ENCODE data around the gene ZKSCAN8. TPM values are rescaled to one million over a fixed set of nuclear protein-coding genes. Genes with fewer than 3 reads are reported as not detected.

ZKSCAN8 gene
- total RNA-seq, 1 experiment from 2014 or later: 20.7 TPM

DNA sequence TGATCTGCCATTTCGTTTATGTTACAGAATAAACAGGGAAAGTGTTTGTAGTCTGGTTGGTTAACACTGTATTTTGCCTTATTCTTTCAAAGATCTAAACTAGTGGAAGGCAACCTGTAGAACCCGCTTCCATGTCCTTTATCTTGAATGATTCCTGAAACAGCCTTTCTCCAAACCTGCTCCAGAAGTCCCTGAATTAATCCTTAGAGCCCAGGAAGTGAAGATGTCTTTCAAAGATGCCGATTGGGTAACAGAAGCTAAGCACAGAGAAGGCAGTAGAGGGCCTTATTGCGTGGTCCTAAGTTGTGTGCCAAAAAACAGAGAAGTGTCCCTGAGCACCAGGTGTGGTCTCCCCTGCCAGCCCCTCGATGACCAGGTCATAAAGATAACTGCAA is 36.4 kb upstream of the ZKSCAN8 start:
- Histone ChIP-seq H3K36me3 (ENCODE audit: control insufficient read depth in 1 of 2, insufficient read depth in 2 of 2, low read length in 2 of 2) (no peaks in the 10 kb centered on the region), H3K27ac (ENCODE audit: low read depth, low read length) (peak overlapping the region; percentile 76), H3K4me3 (replicated peaks in 1 of 2; ENCODE audit: low read depth in 1 of 2, low read length in 2 of 2) (peak overlapping the region; percentile 49 to 56), H3K27me3 (ENCODE audit: insufficient read depth, low read length) (no peaks in the 10 kb centered on the region), H3K4me1 (ENCODE audit: control insufficient read depth in 1 of 2, insufficient read depth in 2 of 2, low read length in 2 of 2) (peaks cover 0 to 5% of the 10 kb centered on the region in 2 experiments; a peak in 2 of 4 replicates), H3K9me2 (ENCODE audit: insufficient read depth) (no peaks in the 10 kb centered on the region), H4K20me1 (ENCODE audit: insufficient read depth) (no peaks in the 10 kb centered on the region), H2AFZ (ENCODE audit: low read depth, low read length, poor library complexity, severe bottlenecking) (no peak overlapping the region), H3K4me2 (ENCODE audit: low read length) (peak overlapping the region; percentile 58), H3K9ac (ENCODE audit: low read length) (peak overlapping the region; percentile 64), H3K9me3 (ENCODE audit: control insufficient read depth in 1 of 2, insufficient read depth in 1 of 2, low read depth in 1 of 2, low read length in 2 of 2) (no peaks in the 10 kb centered on the region), H3K79me2 (ENCODE audit: insufficient read depth, low read length) (no peaks in the 10 kb centered on the region)
- TSS peak; percentile 88 for BruUV-seq (replicated peaks)
- RAD21 ChIA-PET (ENCODE audit: low non-redundant PET in 1 of 2, low total read pairs in 2 of 2, uncharacterized antibody in 2 of 2, unreplicated experiment in 2 of 2): no interaction called here
- no peak for DNase-seq (ENCODE audit: low read depth, low spot score)
- ATAC-seq: peak; percentile 39
- intact Hi-C loops (cut with micrococcal nuclease): no loop called here
- peak; percentile 19 for TF ChIP-seq TCF7L2 (IDR thresholded peaks at IDR 0.05; ENCODE audit: borderline replicate concordance, extremely low read depth, insufficient read depth, insufficient read length)
- no peak for TF ChIP-seq EZH2 (IDR thresholded peaks at IDR 0.05)
- CTCF ChIA-PET: interaction anchor here (1.0 kb wide), 1 partner anchor 36 kb away, joined by 3 read pairs; the partner anchor contains the start of gene ZKSCAN8
- POLR2A ChIA-PET: interaction anchor here (0.9 to 1.0 kb wide), 2 partner anchors 251 to 267 kb away, joined by 3 to 4 read pairs; a partner anchor contains a TSS

DNA sequence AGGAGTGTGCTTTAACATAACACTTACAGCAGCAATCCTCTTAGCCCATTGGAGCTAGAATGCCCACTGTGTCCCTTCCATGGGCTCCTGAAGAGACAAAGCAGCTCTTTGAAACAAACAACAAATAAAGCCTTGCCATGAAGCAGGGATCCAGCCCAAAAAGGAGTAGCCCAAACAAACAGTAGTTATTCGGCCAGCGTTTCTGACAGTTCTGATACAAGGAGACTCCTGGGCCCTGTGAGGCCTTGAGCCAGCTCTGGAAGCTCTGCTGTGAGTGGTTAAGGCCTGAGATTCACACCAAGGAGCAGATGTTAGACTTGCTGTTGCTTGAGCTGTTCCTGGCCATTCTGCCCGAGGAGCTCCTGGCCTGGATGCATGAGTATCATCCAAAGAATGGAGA is 34.2 kb upstream of the ZKSCAN8 start:
- no peaks in the 10 kb centered on the region for H4K20me1 ChIP-seq (ENCODE audit: insufficient read depth)
- TF ChIP-seq CEBPB (IDR thresholded peaks at IDR 0.05; ENCODE audit: low read depth) (no peak), EZH2phosphoT487 (IDR thresholded peaks at IDR 0.05; ENCODE audit: borderline replicate concordance) (no peak), EGR1 (IDR thresholded peaks at IDR 0.05; ENCODE audit: low read depth) (no peak), JUND (IDR thresholded peaks at IDR 0.05) (no peak), SRF (IDR thresholded peaks at IDR 0.05; ENCODE audit: low read depth) (no peak), RAD21 (IDR thresholded peaks at IDR 0.05; ENCODE audit: low read depth) (no peak), POLR2A (IDR thresholded peaks at IDR 0.05; ENCODE audit: borderline replicate concordance, extremely low read depth, insufficient read depth, insufficient read length) (no peak), SP1 (IDR thresholded peaks at IDR 0.05; ENCODE audit: low read depth) (no peak), ELF1 (IDR thresholded peaks at IDR 0.05; ENCODE audit: borderline replicate concordance, low read depth) (no peak), ZNF274 (IDR thresholded peaks at IDR 0.05; ENCODE audit: low read depth, low read length) (no peak), FOSL1 (IDR thresholded peaks at IDR 0.05; ENCODE audit: low read depth) (no peak)
- TF ChIP-seq, protein P1, sequence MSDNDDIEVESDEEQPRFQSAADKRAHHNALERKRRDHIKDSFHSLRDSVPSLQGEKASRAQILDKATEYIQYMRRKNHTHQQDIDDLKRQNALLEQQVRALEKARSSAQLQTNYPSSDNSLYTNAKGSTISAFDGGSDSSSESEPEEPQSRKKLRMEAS (IDR thresholded peaks at IDR 0.05): no peak
- TF ChIP-seq, protein P2, sequence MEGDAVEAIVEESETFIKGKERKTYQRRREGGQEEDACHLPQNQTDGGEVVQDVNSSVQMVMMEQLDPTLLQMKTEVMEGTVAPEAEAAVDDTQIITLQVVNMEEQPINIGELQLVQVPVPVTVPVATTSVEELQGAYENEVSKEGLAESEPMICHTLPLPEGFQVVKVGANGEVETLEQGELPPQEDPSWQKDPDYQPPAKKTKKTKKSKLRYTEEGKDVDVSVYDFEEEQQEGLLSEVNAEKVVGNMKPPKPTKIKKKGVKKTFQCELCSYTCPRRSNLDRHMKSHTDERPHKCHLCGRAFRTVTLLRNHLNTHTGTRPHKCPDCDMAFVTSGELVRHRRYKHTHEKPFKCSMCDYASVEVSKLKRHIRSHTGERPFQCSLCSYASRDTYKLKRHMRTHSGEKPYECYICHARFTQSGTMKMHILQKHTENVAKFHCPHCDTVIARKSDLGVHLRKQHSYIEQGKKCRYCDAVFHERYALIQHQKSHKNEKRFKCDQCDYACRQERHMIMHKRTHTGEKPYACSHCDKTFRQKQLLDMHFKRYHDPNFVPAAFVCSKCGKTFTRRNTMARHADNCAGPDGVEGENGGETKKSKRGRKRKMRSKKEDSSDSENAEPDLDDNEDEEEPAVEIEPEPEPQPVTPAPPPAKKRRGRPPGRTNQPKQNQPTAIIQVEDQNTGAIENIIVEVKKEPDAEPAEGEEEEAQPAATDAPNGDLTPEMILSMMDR (IDR thresholded peaks at IDR 0.05 in 2 of 3, conservative IDR thresholded peaks at IDR 0.05 in 1 of 3; ENCODE audit: borderline replicate concordance in 1 of 3, insufficient read depth in 1 of 3, low read depth in 2 of 3, low read length in 2 of 3): no peak
- no peak overlapping the region for H3K4me2 ChIP-seq (ENCODE audit: low read length)
- peaks cover 0 to 5% of the 10 kb centered on the region in 2 experiments; a peak in 2 of 4 replicates for H3K4me1 ChIP-seq (ENCODE audit: control insufficient read depth in 1 of 2, insufficient read depth in 2 of 2, low read length in 2 of 2)
- no peaks in the 10 kb centered on the region for H3K9me3 ChIP-seq (ENCODE audit: control insufficient read depth in 1 of 2, insufficient read depth in 1 of 2, low read depth in 1 of 2, low read length in 2 of 2)
- ChIA-PET CTCF (no interaction called here), RAD21 (ENCODE audit: low non-redundant PET in 1 of 2, low total read pairs in 2 of 2, uncharacterized antibody in 2 of 2, unreplicated experiment in 2 of 2) (no interaction called here), POLR2A (no interaction called here)
- intact Hi-C loops (cut with micrococcal nuclease): no loop called here
- H3K9ac ChIP-seq (ENCODE audit: low read length): no peak overlapping the region
- H2AFZ ChIP-seq (ENCODE audit: low read depth, low read length, poor library complexity, severe bottlenecking): no peak overlapping the region
- BruUV-seq (replicated peaks): no TSS peak
- no peak overlapping the region for H3K27ac ChIP-seq (ENCODE audit: low read depth, low read length)
- H3K9me2 ChIP-seq (ENCODE audit: insufficient read depth): no peaks in the 10 kb centered on the region
- H3K79me2 ChIP-seq (ENCODE audit: insufficient read depth, low read length): no peaks in the 10 kb centered on the region
- H3K27me3 ChIP-seq (ENCODE audit: insufficient read depth, low read length): no peaks in the 10 kb centered on the region
- no peaks in the 10 kb centered on the region for H3K36me3 ChIP-seq (ENCODE audit: control insufficient read depth in 1 of 2, insufficient read depth in 2 of 2, low read length in 2 of 2)
- H3K4me3 ChIP-seq (replicated peaks in 1 of 2; ENCODE audit: low read depth in 1 of 2, low read length in 2 of 2): no peak overlapping the region
- no peak for DNase-seq (ENCODE audit: low read depth, low spot score)
- no peak for ATAC-seq

Data from HCT116 (cell line).